HG03095 (cell line): Measurements from ENCODE around the gene ERP29.
"Not testable (repeated sequence)": the region's sequence is repeated elsewhere in the genome, so short reads cannot be mapped to it uniquely, and the experiment has no call there.

Experiments used
- ATAC-seq: cut with Tn5 transposase; IDR thresholded peaks from one replicate; pipeline ENCODE4 v1.9.1; 2021; ENCODE audit warnings: moderate library complexity; ENCODE audit not compliant: unreplicated experiment

ERP29 gene

GRCh38 chr12:112000820-112001219 is 12.4 kb upstream of the ERP29 start:
- ATAC-seq: no peak

DNA sequence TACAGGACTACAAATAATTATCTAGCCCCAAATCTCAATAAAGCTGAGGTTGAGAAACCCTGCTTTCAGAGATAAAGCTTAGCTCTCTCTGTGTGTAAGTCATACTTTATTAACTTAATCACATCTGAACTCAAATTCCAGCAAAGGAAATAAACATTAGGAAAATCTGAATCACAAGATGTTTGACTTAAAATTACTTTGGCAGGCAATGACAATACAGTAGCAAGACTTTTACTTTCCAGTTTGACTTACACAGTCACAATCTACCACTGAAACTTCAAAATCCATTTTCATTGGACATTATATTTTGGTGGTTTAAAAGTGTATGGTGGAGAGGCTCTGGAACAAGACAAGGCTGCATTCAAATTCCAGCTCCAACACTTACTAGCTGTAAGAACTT is 11.7 kb upstream of the ERP29 start:
- ATAC-seq: no peak

- ATAC-seq: no peak
Observed at GRCh38 chr12:112004041-112004440, 9.2 kb upstream of the ERP29 start.

- ATAC-seq: no peak
Observed at GRCh38 chr12:112005419-112006395, 7.5 kb upstream of the ERP29 start.

- no peak for ATAC-seq
Observed at GRCh38 chr12:112007945-112008344, 5.3 kb upstream of the ERP29 start.

- ATAC-seq: no peak
Observed at GRCh38 chr12:112008918-112009317, 4.3 kb upstream of the ERP29 start.

DNA sequence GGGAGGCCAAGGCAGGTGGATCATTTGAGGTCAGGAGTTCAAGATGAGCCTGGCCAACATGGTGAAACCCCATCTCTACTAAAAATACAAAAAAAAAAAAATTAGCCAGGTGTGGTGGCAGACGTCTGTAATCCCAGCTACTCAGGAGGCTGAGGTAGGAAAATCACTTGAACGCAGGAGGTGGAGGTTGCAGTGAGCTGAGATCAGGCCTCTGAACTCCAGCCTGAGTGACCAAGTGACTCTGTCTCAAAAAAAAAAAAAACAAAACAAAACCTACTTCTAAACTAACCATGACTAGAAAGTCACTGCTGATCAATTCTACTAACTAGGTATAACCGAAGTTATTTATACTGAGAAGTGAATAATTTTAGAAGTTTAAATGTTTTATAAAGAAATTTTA is 3.6 kb upstream of the ERP29 start:
- ATAC-seq: not testable (repeated sequence)

- ATAC-seq: no peak
Observed at GRCh38 chr12:112010415-112011344, 2.5 kb upstream of the ERP29 start.

DNA sequence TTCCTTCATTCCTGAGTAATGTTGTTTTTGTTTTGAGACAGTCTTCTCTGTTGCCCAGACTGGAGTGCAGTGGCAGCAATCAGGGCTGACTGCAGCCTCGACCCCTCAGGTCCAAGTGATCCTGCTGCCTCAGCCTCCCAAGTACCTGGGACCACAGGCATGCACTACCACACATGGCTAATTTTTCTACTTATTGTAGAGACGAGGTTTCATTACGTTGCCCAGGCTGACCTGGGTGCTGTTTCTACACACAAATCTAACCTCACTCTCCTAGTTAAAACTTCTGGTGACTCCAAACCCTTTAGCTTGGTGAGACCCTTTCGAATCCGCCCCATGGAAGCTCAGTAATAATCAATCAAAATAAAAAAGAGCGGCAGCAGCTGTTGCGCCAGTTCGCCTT is 1.5 kb upstream of the ERP29 start:
- no peak for ATAC-seq

- ATAC-seq: peak; percentile 34
Observed at GRCh38 chr12:112013601-112014402, 576 bp downstream of the ERP29 start.

GRCh38 chr12:112015938-112016337 is 2.7 kb downstream of the ERP29 start:
- no peak for ATAC-seq

DNA sequence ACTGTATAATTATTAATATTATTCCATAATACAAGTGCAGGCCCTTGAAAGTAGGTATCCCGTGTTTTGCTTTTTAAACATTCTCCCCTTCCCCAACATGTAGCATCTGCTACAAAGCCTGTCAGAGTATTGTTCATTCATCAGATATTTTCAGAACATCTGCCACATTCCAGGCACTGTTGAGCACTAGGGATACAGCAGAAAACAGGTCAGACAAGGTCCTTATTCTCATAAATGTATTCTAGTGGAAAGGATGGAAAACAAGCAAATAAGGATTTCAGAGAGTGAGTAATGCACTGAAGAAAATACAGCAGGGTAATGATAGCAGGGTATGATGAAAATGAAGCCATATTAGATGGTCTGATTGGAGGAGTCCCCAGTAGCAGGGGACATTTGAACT is 3.8 kb downstream of the ERP29 start:
- ATAC-seq: no peak

- ATAC-seq: no peak
Observed at GRCh38 chr12:112018571-112019237, 5.5 kb downstream of the ERP29 start.

- ATAC-seq: no peak
Observed at GRCh38 chr12:112020947-112021457, 7.8 kb downstream of the ERP29 start.

DNA sequence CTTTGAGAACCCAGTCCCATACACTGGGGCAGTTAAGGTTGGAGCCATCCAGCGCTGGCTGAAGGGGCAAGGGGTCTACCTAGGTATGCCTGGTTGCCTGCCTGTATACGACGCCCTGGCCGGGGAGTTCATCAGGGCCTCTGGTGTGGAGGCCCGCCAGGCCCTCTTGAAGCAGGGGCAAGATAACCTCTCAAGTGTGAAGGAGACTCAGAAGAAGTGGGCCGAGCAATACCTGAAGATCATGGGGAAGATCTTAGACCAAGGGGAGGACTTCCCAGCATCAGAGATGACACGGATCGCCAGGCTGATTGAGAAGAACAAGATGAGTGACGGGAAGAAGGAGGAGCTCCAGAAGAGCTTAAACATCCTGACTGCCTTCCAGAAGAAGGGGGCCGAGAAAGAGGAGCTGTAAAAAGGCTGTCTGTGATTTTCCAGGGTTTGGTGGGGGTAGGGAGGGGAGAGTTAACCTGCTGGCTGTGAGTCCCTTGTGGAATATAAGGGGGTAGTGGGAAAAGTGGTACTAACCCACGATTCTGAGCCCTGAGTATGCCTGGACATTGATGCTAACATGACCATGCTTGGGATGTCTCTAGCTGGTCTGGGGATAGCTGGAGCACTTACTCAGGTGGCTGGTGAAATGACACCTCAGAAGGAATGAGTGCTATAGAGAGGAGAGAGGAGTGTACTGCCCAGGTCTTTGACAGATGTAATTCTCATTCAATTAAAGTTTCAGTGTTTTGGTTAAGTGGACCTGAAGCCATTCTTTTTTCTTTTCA is 9.2 kb downstream of the ERP29 start:
- no peak for ATAC-seq

GRCh38 chr12:112023759-112024396 is 10.7 kb downstream of the ERP29 start:
- ATAC-seq: no peak

DNA sequence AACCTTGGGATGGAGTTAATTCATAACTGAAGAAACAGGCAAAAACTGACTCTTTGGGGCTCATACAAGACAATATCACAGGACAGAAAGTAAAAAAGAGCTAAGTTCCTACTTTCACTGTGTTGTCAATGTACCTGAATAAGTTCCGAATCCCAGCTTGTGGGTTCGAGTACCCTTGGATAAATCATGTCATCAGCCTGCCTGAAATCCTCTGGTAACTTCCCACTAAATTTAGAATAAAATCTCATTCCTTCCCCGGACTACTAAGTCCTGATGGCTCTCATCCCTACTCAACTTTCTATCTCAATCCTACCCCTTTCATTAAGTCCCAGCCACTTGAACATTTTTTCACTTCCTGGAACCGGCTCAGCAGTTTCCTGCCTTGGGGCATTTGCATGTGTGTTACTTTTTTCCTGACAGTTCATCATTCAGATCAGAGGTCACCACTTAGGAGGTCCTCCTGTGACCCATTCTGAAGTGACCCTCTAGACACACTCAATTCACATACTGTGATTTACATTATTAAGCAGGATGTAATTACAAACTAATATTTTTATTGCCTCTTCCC is 12.7 kb downstream of the ERP29 start:
- ATAC-seq: no peak

- ATAC-seq: no peak
Observed at GRCh38 chr12:112029301-112029700, 16.1 kb downstream of the ERP29 start.
